HG02571 (cell line): ENCODE results near the gene STK35.

Source experiments
- ATAC-seq: cut with Tn5 transposase; IDR thresholded peaks from one replicate; pipeline ENCODE4 v1.9.1; 2021; ENCODE audit warnings: mild to moderate bottlenecking, moderate library complexity; ENCODE audit not compliant: unreplicated experiment

STK35 gene

GRCh38 chr20:2103461-2104153 is 2.0 kb downstream of the STK35 start:
- ATAC-seq = no peak

DNA sequence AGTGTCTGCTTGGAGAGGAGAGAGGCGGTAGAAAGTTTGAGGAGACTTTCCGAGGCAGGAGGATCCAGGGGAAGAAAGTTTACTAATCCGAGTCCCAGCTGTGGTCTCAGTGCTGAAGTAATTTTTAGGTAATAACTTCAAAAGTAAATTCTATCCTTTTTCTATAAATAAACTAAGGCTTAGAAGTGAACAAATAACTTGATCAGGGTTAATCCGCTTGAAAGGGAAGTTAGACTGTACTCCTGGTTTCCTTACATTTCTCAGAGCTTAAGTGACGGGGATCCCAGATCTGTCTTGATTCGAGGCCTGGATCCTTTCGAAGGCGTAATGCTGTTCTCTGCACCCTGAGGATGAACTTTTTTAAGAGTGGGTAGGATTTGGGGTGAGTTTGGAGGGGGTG is 2.6 kb downstream of the STK35 start:
- ATAC-seq = no peak

DNA sequence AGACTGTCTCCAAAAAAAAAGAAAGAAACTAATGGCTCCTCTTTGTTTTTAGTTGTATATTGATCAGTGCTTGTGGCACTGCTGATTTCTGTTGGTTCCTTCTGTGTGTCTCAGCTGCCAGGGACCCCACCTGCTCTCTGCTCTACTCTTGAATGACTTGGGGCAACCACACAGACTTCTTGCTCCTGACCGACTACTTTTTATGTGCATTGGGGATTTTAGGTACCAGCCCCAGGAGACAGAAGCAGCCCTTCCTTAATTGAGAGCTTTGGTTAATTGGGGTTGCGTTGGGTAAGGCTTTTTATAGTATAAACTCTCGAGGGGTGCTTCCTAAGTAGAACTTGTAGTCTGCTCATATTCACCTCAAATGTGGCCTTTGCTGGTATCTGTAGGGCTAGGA is 6.9 kb downstream of the STK35 start:
- ATAC-seq = no peak

GRCh38 chr20:2108987-2109386 is 7.4 kb downstream of the STK35 start:
- no peak for ATAC-seq

GRCh38 chr20:2109425-2110210 is 8.0 kb downstream of the STK35 start:
- ATAC-seq = no peak

GRCh38 chr20:2112910-2113309 is 11.3 kb downstream of the STK35 start:
- ATAC-seq = no peak

DNA sequence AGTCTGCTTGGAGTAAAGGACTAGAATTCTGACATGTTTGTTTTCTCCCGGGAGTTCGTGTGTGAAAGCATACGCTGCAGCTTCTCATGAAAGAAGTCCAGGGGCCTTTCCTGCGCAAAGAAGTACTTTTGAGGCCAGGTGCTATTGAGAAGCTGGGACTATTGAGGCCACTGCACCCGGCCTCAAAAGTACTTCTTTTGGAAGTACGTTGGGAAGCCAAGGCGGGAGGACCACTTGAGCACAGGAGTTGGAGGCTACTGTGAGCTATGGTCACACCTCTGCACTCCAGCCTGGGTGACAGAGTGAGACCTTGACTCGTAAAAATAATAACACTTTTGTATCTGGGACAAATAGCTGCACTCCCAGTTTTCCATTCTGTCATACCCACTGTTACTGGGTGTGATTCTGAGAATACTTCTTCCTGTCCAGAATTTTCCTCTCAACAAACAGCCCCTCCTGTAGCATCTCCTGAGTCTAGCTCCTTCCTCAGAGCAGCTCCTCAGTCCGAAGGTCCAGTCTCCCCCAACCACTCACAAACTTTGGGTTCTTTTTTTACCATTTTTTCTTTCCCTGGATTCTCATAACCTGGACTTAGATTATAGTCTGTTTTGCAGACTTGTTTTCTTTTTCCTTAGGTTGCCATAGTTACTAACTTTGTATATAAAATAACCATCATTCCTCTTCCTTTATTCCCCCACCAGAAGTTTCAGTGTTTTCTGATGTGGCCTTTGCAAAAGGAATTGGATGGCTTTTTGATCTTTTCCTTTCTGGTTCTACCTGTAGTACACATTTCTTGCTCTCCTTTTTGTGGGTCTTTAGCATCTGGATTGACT is 12.7 kb downstream of the STK35 start:
- no peak for ATAC-seq

DNA sequence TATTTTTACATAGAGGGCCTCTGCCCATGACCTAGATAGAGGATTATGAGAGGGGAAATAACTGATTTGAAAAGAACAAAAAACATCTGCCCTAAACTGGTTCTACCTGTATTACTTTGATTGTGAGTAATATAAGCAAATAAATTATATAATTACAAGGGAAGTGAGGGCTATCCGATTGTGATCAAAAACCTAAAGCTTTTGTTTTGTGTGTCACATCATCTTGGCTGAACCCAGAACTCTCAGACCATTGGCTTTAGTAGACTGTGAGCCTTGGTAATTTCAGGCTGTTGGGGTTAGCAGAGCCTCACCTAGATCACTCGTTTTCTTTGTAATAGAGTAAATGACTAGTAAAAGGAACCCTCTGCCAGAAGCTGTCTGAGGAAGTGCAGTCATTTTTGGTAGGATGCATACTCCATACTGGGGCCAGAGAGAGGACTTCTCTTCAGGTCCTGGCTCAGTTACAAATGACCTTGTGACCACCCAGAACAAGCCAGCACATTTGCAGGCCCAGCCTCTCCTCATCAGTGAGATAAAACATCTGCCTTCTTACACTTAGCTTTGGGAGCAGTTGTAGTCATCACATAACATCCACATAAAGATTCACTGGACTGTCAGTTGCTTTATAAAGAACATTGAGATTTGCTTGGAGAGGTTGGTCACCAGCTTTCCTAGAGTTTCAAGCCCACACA is 13.5 kb downstream of the STK35 start:
- no peak for ATAC-seq

GRCh38 chr20:2116170-2116940 is 14.7 kb downstream of the STK35 start:
- ATAC-seq = no peak

DNA sequence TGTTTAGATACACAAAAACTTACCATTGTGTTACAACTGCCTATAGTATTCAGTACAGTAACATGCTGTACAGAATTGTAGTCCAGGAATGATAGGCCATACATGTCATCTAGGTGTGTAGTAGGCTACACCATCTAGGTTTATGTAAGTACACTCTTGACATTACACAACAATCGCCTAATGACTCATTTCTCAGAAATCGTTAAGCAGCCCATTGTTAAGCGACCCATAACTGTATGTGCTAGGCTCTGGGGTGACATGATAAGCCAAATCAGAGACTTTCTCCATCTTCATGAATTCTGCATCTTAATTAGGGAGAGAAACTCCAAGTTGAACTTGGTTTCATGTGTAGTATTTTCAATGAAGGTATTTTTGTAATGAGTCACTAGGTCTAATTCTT is 17.2 kb downstream of the STK35 start:
- ATAC-seq = no peak

DNA sequence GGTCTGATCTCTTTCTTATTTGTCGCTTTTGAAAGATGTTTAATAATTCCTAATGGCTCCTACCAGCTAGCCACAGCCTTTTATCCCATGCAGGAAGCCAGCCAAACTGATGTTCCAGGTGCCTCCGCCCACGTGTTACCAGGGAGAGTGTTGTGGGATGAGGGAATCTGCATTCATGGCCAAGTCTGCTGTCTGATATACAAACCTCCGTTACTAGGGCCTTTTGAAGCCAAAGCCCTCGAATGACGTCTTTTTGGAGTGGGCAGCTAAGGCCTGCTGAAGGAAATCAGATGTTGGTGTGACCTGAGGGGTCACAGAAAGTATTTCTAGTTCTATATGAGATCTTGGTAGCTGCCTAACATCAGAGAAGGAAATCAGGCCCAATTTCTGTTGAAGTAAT is 21.3 kb downstream of the STK35 start:
- no peak for ATAC-seq

DNA sequence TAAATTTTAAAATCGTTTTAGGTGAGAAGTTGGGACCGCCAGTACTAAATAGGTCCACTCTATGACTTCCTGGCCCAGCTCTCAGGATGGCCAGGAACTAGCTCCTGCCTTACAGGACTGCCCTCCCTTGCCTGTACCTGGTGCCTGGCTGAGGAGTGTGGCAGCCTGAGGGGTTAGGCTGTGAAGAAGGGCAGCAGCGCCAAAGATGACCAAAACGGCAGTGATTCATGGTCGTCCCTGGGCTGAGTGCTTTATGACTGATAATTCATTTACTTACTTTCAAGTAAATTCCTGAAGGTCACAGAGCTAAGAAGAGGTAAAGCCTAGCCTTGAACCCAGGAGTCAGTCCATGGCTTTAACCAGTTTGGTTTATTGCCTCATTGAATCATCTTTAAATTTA is 22.1 kb downstream of the STK35 start:
- no peak for ATAC-seq

DNA sequence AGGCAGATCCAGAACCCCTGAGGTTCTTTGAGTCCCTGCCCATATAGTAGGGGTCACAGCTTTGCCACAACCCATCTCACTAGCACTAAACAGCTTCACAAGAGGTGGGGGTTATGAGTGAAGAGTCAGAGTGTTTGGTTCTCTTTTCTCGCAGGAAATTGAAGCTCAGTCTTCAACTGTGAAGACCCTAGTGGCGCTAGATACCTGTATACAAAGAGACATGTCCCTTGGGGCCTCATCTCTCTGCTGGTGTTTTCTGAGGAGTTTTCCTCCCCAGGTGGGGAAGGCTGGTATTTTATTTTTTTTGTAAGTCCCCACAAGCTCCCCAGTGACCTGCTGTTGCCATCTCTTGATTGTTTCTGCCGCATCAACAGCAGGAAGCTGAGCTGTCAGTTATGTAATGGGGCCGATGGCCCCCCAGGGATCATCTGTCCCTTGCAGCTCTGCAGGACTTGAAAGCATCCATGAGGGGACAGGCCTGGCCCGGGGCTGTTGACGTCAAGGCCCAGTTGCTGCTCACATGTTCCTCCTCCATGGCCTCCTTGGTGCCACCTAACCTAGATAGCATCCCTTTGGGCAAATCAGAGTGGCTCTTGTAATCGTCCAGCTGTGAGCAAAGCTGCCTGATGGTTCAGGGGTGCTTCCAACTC is 23.1 kb downstream of the STK35 start:
- ATAC-seq = no peak

DNA sequence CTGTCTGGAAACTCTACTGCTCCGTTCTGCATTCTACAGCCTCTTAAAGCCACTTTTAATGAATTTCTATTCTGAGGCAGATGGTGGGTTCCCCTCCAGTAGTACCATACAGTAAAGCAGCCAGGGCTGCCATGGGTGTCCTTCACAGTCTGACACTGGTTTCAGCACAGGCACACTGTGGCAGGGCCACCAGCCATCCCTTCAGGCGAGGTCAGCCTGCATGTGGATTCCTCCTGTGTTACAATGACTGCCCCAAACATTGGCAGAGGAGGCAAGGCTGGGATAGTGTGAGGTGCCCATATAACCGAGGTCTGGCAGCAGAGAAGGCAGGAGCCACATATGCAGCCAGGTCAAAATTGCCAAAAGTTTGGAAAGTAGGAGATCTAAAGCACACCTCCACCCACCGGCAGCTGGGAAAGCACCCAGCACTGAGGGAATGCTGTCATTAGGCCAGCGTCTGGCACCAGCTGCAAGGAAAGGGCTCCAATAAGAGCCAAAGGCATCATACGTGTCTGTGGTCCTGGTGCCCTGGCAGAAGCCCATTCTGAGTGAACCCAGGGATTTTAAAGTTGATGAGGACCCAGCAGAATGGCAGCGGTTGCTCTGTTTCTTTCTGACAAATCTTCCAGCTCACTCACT is 24.0 kb downstream of the STK35 start:
- ATAC-seq = no peak

DNA sequence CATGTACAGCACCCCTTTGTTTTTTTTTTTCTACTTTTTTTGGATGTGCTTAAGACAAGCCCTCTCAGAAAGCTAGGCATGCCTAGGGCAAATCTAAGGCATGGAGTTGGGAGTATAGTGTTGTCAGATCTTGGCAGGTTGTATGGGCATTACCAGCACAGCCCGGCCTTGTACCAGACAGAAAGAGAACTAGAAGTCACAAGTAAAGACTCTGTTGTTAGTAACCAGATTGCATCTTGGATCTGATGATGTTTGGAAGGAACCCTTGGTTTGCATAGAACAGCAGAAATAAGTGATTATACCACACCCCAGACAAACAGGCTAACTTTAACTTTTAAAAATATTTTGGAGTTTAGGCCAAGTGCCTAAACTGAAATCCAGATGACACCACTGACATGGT is 25.6 kb downstream of the STK35 start:
- ATAC-seq = no peak

- no peak for ATAC-seq
These were observed 26.9 kb downstream of the STK35 start for GRCh38 chr20:2128542-2128941.

- no peak for ATAC-seq
These were observed 28.5 kb downstream of the STK35 start for GRCh38 chr20:2130062-2130591.

DNA sequence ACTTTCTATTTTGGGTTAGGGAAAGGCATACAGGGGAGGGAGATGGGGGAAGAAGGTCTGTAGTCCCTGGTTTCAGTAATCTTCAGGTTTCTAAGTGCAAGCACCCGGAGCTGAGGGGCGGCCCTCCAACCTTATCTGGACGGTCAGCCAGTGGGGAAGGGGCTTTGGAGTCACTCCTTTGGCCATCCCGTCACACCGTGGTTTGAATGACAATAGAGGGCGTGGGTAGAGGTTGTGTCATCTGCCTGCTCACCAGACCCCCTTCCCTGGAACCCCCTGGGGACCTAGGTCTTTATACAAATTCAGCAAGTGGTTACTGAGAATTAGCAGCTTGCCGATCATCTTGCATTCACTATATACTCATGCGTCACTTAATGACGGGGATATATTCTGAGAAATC is 29.1 kb downstream of the STK35 start:
- no peak for ATAC-seq

DNA sequence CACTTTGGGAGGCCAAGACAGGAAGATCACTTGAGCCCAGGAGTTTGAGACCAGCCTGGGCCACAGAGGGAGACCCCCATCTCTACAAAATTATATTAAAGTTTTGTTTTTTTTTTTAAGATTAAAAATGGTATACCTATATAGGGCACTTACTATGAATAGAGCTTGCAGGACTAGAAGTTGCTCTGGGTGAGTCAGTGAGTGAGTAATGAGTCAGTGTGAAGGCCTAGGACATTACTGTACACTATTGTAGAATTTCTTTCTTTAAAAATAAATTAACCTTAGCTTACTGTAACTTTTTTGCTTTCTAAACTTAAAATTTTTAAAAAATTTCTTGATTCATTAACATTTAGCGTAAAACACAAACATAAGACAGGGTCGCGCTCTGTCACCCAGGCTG is 29.7 kb downstream of the STK35 start:
- ATAC-seq = no peak
